GM13977 (cell line): ENCODE measurements around the gene ADAMTS8.

Source experiments
- DNase-seq: peaks from one replicate; pipeline ENCODE4 v3.0.0; 2012; ENCODE audit warnings: low spot score
- in situ Hi-C: fragments of 300-500 bp; cut with MboI; formaldehyde crosslinking; loops from one replicate; pipeline ENCODE4 v1.12.0; 2022; ENCODE audit warnings: low sequenced_read_pairs, low pct_unique_long_range_greater_than_20kb, mixed read lengths, inconsistent platforms; ENCODE audit not compliant: unreplicated experiment
- TF ChIP-seq, protein P1 (sequence below): IDR thresholded peaks from 2 replicates; pipeline ENCODE4 v1.5.1; 2012; ENCODE audit warnings: mild to moderate bottlenecking, control low read depth; ENCODE audit not compliant: insufficient read depth; ENCODE audit errors: extremely low read depth, missing control alignments

The ADAMTS8 gene

DNA sequence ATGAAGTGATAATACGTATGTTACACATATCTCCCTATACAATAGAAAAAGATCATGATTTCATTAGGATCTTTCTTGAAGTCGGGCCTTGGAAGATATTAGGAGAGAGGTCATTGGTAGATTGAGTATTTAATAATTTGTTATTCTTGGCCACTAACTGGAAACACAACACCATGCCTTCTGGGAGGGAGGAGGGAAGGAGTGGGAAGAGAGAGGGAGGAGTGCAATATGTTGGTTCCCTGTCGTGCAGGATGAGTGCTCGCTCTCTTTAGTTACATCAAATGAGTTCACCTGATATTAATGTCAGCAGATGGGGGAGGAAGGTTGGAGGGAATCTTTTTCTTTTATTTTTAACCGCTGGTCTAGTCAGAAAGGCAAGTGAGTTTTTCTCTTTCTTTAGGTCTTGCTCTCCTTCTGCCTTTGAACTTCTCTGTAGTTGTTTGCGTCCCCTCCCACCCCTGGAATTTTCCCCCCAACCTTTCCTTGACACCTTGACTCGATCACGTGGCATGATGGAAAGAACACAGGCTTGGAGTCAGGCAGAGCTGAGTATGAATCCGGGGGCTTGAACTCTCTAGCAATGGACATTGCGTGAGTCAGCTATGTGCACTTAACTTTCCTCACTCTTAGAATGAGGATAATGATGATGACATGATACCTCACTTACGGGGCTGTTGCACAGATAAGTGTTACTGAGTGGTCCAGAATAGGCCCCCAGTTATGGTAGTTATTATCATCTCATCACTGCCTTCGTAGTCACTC, 26.3 kb upstream of the ADAMTS8 start:
- TF ChIP-seq, protein P1, sequence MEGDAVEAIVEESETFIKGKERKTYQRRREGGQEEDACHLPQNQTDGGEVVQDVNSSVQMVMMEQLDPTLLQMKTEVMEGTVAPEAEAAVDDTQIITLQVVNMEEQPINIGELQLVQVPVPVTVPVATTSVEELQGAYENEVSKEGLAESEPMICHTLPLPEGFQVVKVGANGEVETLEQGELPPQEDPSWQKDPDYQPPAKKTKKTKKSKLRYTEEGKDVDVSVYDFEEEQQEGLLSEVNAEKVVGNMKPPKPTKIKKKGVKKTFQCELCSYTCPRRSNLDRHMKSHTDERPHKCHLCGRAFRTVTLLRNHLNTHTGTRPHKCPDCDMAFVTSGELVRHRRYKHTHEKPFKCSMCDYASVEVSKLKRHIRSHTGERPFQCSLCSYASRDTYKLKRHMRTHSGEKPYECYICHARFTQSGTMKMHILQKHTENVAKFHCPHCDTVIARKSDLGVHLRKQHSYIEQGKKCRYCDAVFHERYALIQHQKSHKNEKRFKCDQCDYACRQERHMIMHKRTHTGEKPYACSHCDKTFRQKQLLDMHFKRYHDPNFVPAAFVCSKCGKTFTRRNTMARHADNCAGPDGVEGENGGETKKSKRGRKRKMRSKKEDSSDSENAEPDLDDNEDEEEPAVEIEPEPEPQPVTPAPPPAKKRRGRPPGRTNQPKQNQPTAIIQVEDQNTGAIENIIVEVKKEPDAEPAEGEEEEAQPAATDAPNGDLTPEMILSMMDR: no peak
- in situ Hi-C loops: no loop called here
- no peak for DNase-seq

DNA sequence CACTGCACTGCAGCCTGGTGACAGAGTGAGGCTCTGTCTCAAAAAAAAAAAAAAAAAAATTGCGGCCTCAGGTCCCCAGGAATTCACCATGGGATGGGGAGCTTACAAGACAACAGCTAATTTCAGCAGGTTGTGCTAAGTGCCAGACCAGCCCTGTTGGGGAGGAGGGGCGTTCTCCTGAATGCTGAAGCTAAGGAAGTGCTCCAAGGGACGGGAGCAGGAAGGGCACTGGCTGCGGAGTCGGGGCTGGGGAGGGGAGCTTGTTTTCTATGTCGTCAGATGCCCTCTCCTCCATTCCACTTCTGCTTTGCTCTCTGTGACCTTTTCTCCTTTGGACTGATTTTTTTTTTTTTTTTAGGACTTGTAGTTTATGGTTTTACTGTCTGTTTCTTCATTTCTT, 24.5 kb upstream of the ADAMTS8 start:
- in situ Hi-C loops: no loop called here

DNA sequence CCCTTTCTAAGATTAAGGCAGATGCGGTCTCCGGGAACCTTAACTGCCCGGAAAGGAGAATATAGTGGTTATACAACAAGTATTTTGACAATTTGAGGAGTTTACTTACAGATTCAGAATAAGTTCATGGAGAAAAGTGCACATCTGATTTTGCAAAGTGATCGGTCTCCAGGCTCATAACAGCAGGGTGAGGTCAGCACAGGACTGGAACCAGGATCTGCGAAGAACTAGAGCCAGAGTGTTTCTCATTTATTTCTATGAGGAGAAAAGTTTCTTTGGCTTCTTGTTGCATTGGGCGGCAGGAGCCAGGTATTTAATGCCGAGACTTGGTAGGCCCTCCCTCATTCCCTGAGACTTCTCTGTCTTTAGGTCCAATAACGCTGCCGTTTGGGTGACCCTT, 23.8 kb upstream of the ADAMTS8 start:
- TF ChIP-seq, protein P1: no peak
- DNase-seq: no peak
- in situ Hi-C loops: no loop called here

More for the DNA sequence above, 24.5 kb upstream of the ADAMTS8 start:
- TF ChIP-seq, protein P1: no peak
- no peak for DNase-seq

- TF ChIP-seq, protein P1: no peak
- no peak for DNase-seq
- in situ Hi-C loops: no loop called here
Measured at GRCh38 chr11:130451231-130452019, 23.0 kb upstream of the ADAMTS8 start.

DNA sequence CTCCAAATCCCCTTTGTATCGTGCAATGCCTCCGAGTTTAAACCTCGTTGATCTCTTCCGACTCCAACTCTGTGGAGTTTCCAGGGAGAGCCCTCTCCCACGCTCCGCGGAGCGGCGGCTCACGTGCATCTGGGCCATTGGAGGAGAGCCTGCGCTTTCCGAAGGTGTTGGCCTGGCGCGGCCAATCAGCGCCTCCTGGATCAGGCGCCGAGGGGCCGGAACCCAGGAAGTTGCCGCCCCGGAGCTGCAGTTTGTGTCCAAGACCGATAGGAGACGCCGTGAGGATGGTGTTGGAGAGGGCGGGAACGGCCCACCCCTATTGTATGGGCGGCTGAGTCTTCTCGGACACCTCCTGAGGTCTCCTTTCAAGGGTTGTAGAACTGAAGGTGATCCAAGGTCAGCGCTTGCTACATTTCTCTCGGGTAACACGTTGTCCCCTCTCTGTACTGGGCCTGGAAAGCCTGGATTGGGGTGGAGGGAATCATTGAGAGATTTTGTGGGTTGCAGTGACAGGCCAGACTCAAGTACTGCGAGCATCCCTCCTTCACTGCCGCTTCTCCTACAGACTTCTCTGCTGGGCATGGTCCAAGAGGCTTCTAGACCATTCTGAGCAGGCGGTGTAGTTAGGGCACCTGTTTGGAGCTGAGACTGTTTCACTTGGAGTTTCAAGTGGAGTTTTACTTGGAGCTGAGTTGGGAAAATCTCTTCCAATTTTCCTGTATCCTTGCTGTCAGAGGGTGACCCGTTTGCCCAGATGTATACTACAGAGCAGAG, 21.8 kb upstream of the ADAMTS8 start:
- no peak for DNase-seq
- in situ Hi-C loops: no loop called here
- TF ChIP-seq, protein P1: no peak

GRCh38 chr11:130449310-130449990, 21.0 kb upstream of the ADAMTS8 start:
- no peak for DNase-seq
- TF ChIP-seq, protein P1: no peak
- in situ Hi-C loops: no loop called here
